HuH-7.5 (cell line): ENCODE results near the gene A2ML1.
"Not testable (repeated sequence)": the region's sequence is repeated elsewhere in the genome, so short reads cannot be mapped to it uniquely, and the experiment has no call there.

ENCODE experiments used
- DNase-seq: peaks from one replicate; pipeline ENCODE4 v3.0.0; 2011; ENCODE audit warnings: low spot score

A2ML1 gene

DNA sequence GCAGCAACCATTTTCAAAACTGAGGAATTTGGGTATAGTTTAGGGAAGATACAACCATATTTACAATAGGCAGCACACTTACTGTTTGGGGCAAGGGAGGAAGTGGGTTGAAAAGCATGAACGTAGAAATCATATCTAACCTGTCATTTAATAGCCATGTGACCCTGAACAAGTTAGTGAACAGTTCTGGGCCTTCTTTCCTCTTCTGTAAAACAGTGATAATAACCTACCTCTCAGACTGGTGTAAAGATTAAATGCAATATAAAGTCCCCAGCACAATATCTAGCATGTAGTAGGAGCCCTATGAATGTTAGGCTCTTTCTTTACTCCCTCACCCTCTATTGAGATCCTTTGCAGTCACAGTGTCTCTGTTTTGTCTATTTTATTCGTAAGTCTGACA lies 33.5 kb downstream of the A2ML1 start:
- no peak for DNase-seq

DNA sequence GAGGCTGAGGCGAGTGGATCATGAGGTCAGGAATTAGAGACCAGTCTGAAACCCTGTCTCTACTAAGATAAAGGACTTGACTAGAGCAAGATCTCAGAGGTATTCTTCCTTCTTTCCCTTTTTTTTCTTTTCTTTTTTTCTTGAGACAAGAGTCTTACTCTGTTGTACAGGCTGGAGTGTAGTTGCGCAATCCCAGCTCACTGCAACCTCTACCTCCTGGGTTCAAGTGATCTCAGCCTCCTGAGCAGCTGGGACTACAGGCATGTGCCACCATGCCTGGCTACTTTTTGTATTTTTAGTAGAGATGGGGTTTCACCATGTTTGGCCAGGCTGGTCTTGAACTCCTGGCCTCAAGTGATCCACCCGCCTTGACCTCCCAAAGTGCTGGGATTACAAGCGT lies 37.0 kb downstream of the A2ML1 start:
- DNase-seq = not testable (repeated sequence)

DNA sequence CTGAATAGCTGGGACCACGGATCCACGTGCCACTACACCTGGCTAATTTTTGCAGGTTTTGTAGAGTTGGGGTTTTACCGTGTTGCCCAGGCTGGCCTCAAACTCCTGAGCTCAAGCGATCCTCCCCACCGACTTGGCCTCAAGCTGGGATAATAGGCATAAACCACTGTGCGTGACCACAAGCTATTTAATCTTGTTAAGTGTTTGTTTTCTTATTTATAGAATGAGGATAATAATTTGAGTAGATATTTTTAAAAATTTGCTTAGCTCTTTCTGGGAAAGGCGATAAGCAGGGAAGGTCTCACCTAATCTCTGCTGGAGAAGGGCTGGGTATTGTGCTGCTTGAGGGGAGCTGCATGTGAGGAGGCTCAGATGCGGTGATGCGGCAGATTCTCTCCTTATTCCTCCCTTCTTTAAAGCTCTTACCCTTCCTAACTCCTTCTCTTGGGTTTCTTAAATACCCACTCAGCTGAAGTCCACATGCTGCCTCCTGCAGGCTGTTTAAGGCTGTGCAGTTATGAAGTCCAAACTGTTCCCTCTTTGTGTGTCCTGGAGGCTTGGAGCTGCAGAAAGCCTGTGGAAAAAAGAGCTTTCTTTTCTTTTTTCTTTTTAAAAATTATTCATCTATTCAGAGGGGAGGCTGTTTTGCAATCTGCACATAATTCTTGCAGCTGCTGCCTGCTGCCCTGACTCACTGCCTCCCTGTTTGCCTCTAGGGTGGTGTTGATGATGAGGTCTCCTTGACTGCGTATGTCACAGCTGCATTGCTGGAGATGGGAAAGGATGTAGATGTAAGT lies 37.9 kb downstream of the A2ML1 start:
- no peak for DNase-seq

DNA sequence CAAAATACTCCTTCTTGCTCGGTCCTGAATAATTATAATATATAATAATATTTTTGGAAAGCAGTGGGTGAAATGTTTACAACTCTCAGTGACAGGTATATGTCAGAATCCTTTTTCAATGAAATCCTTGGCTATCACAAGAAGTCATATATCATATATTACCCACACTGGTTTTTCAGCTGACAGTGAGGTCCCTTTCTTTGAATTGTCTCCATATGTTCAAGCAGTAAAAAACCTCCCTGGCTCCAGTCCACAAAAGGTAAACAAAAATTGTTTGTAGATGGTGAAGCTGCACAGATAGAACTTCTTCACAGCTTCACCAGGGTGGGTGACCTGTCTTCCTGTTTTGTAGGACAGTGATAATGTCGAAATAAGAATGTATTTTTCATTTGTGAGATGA lies 44.0 kb downstream of the A2ML1 start:
- no peak for DNase-seq

DNA sequence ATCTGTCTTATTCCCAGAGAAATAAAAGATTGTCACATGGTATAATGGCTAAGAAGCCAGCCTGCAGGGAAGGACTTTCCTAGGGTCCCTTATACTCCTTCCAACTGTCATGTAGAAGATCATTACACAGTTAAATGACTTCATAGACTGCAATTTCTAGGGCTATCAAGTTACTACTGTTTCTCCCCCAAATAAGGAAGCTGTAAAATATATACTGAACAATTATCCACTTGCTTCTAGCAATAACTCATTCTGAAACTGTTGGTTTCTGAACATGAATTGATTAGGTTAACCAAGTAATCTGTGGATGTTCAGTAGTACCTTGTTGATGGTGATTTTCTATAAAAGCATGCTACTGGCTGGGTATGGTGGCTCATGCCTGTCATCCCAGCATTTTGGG lies 44.6 kb downstream of the A2ML1 start:
- DNase-seq = no peak

DNA sequence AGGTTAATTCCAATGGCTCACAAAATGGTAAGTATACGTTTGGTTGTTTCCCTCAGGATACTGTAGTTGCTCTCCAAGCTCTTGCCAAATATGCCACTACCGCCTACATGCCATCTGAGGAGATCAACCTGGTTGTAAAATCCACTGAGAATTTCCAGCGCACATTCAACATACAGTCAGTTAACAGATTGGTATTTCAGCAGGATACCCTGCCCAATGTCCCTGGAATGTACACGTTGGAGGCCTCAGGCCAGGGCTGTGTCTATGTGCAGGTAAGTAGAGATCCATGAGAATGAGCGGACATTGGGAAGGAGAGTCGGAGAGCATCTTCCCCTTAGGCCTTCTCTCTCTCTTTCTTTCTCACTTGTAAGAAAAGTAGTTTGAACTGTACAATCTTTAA lies 45.4 kb downstream of the A2ML1 start:
- DNase-seq = no peak

DNA sequence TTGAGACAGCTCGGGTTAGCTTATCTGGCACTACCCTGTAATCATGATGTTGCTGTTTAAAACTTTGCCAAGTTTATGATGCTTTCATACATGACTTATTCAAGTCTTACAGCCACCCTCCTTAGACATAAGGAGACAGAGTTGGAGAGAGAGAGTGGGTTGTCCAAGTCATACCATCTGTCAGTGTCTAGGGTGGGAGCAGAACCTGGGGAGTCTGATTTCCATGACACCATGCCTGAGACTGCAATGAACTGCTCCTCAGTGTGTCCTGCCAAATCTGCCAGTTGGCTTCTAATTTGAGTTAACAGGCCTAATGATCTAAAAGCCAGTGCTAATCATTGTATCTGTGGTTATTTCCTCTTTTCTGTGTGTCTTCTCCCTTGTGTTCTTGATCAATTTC lies 48.2 kb downstream of the A2ML1 start:
- DNase-seq = no peak

DNA sequence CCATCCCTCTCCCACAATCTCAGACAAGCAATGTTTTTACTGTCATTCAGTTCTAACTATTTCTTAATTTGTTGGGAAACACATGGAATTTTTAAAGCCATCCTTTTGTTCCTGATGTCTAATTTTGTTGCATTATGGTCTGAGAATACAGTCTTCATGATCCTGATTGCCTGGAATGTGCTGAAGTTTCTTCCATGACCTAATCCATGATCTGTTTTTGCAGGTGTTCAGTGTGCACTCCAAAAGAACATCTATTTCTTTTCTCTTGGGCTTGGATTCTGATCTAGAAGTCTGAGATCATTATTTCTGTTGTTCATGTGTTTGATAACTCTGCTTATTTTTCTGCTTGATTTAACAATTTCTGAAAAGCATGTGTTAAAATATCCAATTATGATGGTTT lies 48.6 kb downstream of the A2ML1 start:
- DNase-seq = no peak

DNA sequence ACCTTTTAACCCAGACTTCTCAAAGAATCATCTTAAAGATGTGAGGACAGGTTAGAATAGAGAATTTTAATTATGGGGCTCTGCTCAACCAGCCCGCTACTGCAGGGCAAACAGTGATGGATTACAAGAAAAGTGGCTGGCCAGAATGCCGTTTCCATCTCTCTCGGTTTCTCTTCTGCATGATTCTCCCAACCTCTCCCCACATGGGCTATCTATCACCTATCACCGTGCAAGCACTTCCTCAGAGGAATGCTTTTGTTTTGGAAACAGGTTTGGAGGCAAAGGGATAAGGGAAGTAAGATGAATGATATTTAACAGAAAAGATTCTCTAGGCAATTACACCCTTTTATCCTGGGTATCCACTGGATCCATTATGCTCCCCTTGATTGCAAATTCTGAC lies 54.5 kb downstream of the A2ML1 start:
- DNase-seq = no peak

DNA sequence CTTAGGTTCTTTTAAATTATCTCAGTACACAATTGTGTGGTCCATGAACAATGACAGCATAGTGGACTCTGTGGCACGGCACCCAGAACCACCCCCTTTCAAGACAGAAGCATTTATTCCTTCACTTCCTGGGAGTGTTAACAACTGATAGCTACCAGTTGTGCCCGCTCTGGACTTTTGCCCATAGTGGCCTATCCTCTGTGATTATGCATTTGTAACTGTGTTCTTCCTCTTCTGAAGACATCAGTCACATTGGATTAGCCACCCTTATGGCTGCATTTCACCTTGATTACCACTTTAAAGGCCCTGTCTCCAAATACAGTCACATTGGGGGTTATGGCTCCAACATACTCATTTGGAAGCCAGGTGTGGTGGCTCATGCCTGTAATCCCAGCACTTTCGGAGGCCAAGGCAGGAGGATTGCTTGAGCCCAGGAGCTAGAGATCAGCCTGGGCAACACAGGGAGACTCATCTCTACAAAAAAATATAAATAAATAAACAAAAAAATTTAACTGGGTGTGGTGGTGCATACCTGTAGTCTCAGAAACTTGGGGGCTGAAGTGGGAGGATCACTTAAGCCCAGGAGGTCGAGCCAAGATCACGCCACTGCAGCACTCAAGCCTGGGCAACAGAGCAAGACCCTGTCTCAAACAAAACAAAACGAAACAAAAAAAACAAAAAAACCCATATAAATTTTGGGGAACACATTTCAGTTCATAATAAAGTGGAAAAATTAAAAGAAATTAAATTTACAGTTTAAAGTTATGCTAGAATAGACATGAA lies 64.3 kb downstream of the A2ML1 start:
- DNase-seq = no peak

DNA sequence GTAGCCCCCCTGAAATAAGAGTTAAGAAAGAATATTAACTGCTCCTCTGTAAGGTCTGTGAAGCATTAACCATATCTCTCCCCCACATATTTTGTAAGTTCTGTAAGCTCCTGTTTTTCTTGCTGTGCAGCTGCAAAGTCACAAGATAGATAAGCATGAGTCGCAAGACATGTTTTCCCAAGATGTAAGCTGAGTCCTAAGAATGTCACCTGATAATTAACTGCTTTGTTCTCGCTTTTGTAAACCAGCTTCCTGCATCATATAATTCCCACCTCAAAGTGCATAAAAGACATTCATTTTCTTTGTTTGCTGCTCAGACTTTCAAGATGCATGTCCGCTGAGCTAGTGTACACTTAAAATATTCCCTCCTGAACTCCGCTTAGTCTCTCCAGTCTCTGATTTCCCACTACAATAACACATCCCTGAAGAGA lies 64.9 kb downstream of the A2ML1 start:
- no peak for DNase-seq

DNA sequence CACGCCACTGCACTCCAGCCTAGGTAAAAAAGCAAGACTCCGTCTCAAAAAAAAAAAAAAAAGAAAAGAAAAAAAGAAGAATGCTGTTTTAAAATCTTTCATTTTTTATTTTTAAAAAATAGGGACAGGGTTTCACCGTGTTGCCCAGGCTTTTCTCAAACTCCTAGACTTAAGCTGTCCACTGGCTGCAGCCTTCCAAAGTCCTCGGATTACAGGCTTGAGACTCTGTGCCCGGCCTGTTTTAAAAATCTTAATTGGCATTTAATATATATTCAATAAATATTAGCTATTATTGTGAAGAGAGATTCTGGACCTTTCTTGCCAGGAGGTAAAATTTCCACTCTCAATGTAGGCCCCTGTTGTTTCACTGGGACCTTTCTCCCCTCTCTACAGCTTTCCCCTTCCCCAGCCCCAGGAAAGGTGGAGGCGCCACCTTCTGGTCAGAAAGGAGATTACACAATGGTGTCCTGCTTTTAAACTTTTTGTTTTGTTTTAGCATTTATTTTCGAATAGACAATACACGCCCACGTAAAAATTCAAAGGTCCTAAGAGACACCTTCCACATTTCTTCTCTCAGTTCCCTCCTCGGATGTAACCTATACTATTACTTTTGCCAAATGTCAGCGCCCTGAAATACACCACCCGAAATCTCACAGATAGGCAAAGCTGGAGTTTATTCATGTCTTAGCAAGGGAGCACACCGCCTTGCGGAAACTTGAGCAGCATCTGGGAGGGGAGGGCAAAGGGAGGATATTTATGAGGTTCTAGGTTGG lies 68.1 kb downstream of the A2ML1 start:
- peak; percentile 49 for DNase-seq

DNA sequence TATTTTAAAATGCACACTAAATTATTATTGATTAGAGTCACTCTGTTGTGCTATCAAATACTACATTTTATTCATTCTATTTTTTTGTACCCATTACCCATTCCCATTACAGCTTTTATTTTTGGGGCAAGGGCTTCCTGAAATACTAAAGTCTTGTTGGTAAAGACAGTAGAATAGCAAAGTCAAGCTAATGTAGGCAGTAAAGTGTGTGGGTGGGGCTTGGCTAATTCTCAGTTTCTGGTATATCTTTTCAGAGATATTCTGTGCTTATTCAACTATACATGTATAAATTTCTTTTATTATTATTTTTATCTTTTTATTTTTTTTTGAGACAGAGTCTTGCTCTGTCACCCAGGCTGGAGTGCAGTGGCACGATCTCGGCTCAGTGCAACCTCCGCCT lies 69.6 kb downstream of the A2ML1 start:
- DNase-seq = no peak

DNA sequence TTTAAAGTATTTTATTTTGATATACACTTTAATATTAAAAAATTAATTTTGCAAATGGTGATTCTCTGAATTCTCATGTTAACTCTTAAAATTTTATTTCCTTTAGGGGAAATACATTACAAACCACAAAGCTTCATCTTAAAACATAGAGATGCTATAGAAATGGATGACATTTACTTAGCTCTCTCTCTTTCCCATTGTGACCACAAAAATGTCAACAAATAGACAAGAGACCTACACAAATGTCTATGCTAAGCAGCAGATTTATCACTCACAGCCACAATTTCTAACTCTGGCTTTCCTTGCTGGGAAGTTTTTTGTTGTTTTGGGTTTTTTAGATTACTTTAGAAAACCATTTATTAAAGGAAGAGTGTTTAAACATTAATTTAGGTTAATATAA lies 72.0 kb downstream of the A2ML1 start:
- DNase-seq = no peak

DNA sequence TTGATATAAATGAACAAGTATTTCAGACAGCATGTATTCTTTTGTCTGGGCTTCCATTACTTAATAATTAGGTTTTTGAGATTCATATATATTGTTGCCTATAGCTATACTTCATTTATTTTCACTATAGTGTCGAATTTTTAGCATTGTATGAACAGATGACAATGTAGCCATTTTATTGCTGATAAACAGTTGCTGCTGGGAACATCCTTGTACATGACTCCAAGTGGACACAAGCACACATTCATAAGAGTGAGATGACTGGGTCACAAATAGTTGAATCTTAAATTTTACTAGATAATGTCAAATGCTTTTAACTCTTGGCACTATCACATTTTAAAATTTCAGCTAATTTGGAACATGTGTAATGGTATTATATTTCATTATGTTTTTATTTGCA lies 72.6 kb downstream of the A2ML1 start:
- DNase-seq = no peak

DNA sequence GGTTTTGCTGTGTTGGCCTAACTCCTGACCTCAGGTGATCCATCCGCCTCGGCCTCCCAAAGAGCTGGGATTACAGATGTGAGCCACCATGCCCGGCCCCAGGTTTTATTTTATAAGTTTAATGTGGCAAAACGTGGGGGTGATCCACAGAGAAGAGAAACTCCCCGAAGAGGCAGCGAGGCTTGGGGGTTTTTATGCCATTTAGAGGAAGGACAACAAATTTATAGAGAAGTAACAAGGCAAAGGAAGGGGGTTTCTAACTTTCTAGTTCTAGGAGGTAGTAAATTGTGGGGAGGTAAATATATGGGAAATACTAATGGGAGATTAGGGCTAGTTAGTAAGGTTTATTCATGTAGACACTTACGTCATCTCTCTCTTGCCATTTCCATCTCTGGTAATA lies 74.7 kb downstream of the A2ML1 start:
- DNase-seq = no peak

DNA sequence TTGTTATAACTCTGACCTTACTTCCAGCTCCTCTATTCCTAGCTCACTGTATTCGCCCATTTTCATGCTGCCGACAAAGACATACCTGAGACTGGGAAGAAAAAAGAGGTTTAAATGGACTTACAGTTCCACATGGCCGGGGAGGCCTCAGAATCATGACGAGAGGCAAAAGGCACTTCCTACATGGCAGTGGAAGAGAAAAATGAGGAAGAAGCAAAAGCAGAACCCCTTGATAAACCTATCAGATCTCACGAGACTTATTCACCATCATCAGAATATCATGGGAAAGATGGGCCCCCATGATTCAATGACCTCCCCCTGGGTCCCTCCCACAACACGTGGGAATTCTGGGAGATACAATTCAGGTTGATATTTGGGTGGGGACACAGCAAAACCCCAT lies 77.4 kb downstream of the A2ML1 start:
- DNase-seq = no peak

DNA sequence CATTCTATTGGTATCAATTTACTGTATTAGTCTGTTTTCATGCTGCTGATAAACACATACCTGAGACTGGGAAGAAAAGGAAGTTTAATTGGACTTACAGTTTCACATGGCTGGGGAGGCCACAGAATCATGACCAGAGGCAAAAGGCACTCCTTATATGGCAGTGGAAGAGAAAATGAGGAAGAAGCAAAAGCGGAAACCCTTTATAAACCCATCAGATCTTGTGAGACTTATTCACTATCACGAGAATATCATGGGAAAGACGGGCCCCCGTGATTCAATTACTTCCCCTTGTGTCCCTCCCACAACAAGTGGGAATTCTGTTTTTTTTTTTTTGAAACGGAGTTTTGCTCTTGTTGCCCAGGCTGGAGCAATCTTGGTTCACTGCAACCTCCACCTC lies 80.3 kb downstream of the A2ML1 start:
- DNase-seq = not testable (repeated sequence)

DNA sequence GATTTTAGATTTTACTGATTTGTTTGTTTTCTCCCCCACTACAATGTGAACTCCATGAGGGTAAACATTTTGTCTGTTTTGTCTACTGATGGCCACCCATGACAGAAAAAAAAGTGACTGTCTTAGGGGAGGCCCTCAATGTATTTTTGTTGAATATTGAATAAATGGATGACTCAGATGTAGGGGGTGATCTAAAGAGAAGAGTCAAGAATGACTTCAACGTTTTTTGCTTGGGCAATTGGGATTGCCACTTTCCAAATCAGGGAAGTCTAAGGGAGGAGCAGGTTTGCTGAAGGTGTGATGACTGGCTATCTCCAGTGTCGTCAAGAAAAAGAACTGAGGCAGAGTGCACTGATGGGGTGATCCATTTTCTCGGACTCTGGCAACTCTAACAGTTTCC lies 81.2 kb downstream of the A2ML1 start:
- DNase-seq = no peak

DNA sequence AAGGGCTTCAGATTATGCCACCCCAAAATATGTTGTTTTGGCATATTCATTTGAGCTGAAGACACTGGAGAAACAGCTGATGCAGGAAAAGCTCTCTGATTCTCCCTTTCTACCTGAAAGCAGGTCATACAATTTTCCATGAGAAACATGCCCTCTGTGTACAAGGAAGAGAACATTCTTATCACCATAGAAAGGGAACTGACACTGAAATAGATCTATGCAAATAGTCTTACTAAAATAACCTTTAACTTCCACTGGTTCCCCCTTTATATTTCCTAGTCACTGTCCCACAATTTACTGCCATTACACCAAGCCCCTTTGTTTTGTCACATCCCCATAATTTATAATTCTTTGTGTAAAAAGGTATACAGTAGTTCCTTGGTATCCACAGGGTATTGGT lies 82.2 kb downstream of the A2ML1 start:
- no peak for DNase-seq

DNA sequence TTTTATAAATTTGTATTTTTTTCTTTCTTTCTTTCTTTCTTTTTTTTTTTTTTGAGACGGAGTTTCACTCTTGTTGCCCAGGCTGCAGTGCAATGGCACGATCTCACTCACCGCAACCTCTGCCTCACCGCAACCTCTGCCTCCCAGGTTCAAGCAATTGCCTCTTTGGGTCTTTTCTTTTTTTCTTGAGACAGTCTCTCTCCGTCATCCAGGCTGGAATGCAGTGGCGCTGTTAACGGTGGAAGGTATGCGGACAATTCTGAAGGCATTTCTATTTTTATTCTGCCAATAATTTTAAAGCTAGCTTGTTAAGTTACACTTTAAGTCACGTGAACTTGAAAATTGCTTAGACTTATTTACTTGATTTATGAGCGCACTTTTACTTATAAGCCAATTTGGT lies 83.1 kb downstream of the A2ML1 start:
- no peak for DNase-seq

DNA sequence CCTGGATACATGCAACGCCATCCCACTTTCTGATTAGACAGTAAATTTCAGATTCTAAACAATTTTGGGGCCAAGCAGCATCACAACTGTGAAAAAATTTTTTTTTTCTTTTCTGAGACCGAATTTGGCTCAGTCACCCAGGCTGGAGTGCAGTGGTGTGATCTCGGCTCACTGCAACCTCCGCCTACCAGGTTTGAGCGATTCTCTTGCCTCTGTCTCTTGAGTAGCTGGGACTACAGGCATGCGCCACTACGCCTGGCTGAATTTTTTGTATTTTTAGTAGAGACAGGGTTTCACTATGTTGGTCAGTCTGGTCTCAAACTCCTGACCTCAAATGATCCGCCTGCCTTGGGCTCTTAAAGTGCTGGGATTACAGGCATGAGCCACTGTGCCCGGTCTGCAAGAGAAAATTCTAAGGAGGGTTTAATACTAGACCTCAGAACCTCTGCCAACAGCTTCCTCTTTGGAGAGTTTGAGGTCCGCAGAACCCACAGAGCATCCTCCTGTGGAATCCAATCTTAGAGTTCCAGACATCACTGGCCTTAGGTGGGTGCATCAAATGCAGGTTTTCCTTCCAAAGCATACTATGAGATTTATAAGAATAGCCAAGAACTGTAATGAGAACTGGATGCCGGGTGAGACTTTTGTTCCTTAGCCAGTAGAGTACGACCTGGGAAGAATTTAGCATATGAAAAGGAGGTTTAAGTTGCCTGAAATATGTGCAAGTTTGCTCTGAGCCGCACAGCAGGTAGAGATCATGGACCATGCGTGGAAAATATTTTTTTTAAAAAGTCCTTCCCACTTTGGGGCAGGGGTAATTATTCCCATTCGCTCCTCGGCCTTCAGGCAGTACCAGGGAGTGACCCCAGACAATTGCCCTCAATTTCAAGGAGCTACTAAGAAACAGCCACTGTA lies 84.1 kb downstream of the A2ML1 start:
- DNase-seq = no peak
